ENCODE results near the gene PCDHA4.
"Not testable (repeated sequence)": the region's sequence is repeated elsewhere in the genome, so short reads cannot be mapped to it uniquely, and the experiment has no call there.

PCDHA4 gene

GRCh38 chr5:140802781-140803271 lies 4.0 kb upstream of the PCDHA4 start:
- no peak for DNase-seq (ENCODE audit: low read depth)
- H3K4me3 ChIP-seq (ENCODE audit: control insufficient read depth, low read depth, low read length): no peak overlapping the region
- TF ChIP-seq CTCF (IDR thresholded peaks at IDR 0.05; ENCODE audit: control insufficient read depth, insufficient read depth, low read depth, low read length, missing control alignments): no peak

- H3K4me3 ChIP-seq (ENCODE audit: control insufficient read depth, low read depth, low read length); DNase-seq (ENCODE audit: low read depth): not testable (repeated sequence)
These were observed 1.5 kb downstream of the PCDHA4 start for GRCh38 chr5:140808241-140808888.

GRCh38 chr5:140808889-140809291 lies 2.0 kb downstream of the PCDHA4 start:
- no peak for TF ChIP-seq CTCF (IDR thresholded peaks at IDR 0.05; ENCODE audit: control insufficient read depth, insufficient read depth, low read depth, low read length, missing control alignments)
- no peak for DNase-seq (ENCODE audit: low read depth)

GRCh38 chr5:140821375-140822280 lies 14.8 kb downstream of the PCDHA4 start, which contains the start of gene PCDHA5:
PCDHA5 (plus strand) TSS chr5:140821613.
- DNase-seq (ENCODE audit: low read depth): no peak
- peak; percentile 63 for TF ChIP-seq CTCF (IDR thresholded peaks at IDR 0.05; ENCODE audit: control insufficient read depth, insufficient read depth, low read depth, low read length, missing control alignments)
- peak within 1 kb of the TSS; percentile 15 for H3K4me3 ChIP-seq (ENCODE audit: control insufficient read depth, low read depth, low read length)

More at GRCh38 chr5:140808889-140809291, 2.0 kb downstream of the PCDHA4 start:
- no peak overlapping the region for H3K4me3 ChIP-seq (ENCODE audit: control insufficient read depth, low read depth, low read length)

GRCh38 chr5:140822281-140822629 lies 15.4 kb downstream of the PCDHA4 start:
- DNase-seq (ENCODE audit: low read depth): no peak
- TF ChIP-seq CTCF (IDR thresholded peaks at IDR 0.05; ENCODE audit: control insufficient read depth, insufficient read depth, low read depth, low read length, missing control alignments): no peak
- no peak overlapping the region for H3K4me3 ChIP-seq (ENCODE audit: control insufficient read depth, low read depth, low read length)

- DNase-seq (ENCODE audit: low read depth); H3K4me3 ChIP-seq (ENCODE audit: control insufficient read depth, low read depth, low read length): not testable (repeated sequence)
These were observed 16.1 kb downstream of the PCDHA4 start for GRCh38 chr5:140822969-140823368.

- H3K4me3 ChIP-seq (ENCODE audit: control insufficient read depth, low read depth, low read length): no peak overlapping the region
- TF ChIP-seq CTCF (IDR thresholded peaks at IDR 0.05; ENCODE audit: control insufficient read depth, insufficient read depth, low read depth, low read length, missing control alignments): no peak
- DNase-seq (ENCODE audit: low read depth): no peak
These were observed 16.6 kb downstream of the PCDHA4 start for GRCh38 chr5:140823475-140823874.

Measured in AG09309 (cell line).